Epithelial cell of proximal tubule (primary cell): Measurements from ENCODE around the gene CFAP97. TPM values are rescaled to one million over a fixed set of nuclear protein-coding genes. Genes with fewer than 3 reads are reported as not detected.

ENCODE experiments used
- DNase-seq: peaks from one replicate; pipeline ENCODE4 v3.0.0-alpha.2; 2011; ENCODE audit warnings: low read depth
- H3K4me3 ChIP-seq: 2 replicates; pipeline ENCODE4 v1.5.1; 2011; ENCODE audit warnings: low read depth, mild to moderate bottlenecking, low read length
- CTCF ChIP-seq: conservative IDR thresholded peaks from 2 replicates; pipeline ENCODE4 v1.5.1; 2012; ENCODE audit warnings: low read depth, mild to moderate bottlenecking, low read length
- total RNA-seq: library from RNA; depleted of rRNA; stranded (reverse); fragments of >200 nt; gene quantifications from 2 replicates; pipeline ENCODE4 v1.2.3, GENCODE V29; 2015

The CFAP97 gene
- total RNA-seq, 1 donor from 2014 or later: 22.6 TPM

- no peak for DNase-seq
- no peak overlapping the region for H3K4me3 ChIP-seq
- no peak for TF ChIP-seq CTCF
These were observed 52.5 kb downstream of the CFAP97 start for GRCh38 chr4:185151296-185151695.

GRCh38 chr4:185149392-185149791 lies 54.4 kb downstream of the CFAP97 start:
- H3K4me3 ChIP-seq: no peak overlapping the region
- TF ChIP-seq CTCF: no peak
- DNase-seq: no peak

- peak overlapping the region; percentile 64 for H3K4me3 ChIP-seq
- no peak for TF ChIP-seq CTCF
- DNase-seq: no peak
These were observed 58.2 kb downstream of the CFAP97 start for GRCh38 chr4:185145572-185145971.

- no peak for DNase-seq
- peak; percentile 6 for TF ChIP-seq CTCF
- H3K4me3 ChIP-seq: peak overlapping the region; percentile 64
These were observed 59.1 kb downstream of the CFAP97 start for GRCh38 chr4:185144601-185145240.

- TF ChIP-seq CTCF: no peak
- peak overlapping the region; percentile 64 for H3K4me3 ChIP-seq
- DNase-seq: no peak
These were observed 60.2 kb downstream of the CFAP97 start for GRCh38 chr4:185143601-185143969.

GRCh38 chr4:185142912-185143600 lies 60.7 kb downstream of the CFAP97 start, which contains the start of gene SLC25A4:
TSS of gene SLC25A4 (plus strand) at chr4:185143266. CDS start at chr4:185143373, 107 bp downstream.
- TF ChIP-seq CTCF: peak; percentile 44
- no peak for DNase-seq
- peak within 1 kb of the TSS; percentile 64 for H3K4me3 ChIP-seq

GRCh38 chr4:185142564-185142911 lies 61.3 kb downstream of the CFAP97 start:
- no peak for DNase-seq
- TF ChIP-seq CTCF: no peak
- H3K4me3 ChIP-seq: peak overlapping the region; percentile 64
